Suppressor macrophage (primary cell): ENCODE measurements around the gene ADORA2A.
A peak's percentile ranks its signal among the peaks of the same experiment; 100 is the strongest.
"Not testable (repeated sequence)": the region's sequence is repeated elsewhere in the genome, so short reads cannot be mapped to it uniquely, and the experiment has no call there.

Experiments used
- DNase-seq, 4 experiments: peaks; one replicate each; pipeline ENCODE4 v3.0.0-alpha.2; 2020 to 2022

ADORA2A gene

DNA sequence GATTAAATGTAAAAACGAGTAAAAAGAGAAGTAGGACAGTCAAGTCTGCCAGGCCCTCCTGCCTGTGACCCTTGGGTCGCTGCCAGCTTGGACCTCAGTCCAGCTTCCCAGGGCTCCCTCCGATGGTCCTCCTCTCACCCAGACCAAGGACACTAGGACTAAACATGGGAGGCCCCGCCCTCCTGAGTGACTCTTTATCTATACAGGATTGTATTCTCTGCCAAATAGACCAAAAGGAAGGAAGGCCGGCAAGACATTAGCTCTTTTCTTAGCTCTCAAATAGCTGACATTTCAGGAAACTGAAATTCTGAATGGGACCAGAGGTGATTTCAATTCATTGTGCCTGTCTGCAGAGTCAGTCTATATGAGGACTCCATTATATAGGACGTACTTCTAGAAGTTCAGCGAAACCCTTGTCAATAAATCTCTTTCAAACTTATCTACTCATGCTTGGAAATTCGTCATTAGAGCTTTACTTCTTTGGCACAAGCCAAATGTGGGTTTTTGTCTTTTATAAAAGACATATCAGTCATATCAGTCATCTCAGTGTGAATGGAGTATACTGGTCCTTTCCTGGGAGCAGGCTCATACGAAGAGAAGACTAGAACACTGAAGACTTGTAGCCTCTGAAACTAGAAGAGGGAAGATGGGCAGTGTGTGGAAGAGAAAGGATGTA lies 28.5 kb downstream of the ADORA2A start:
- DNase-seq: peak in 2 of 4 experiments; percentile 32 to 38

GRCh38 chr22:24457894-24458420 lies 30.6 kb downstream of the ADORA2A start:
- no peak for DNase-seq

- DNase-seq: no peak
Measured at GRCh38 chr22:24459911-24460310, 32.5 kb downstream of the ADORA2A start.

DNA sequence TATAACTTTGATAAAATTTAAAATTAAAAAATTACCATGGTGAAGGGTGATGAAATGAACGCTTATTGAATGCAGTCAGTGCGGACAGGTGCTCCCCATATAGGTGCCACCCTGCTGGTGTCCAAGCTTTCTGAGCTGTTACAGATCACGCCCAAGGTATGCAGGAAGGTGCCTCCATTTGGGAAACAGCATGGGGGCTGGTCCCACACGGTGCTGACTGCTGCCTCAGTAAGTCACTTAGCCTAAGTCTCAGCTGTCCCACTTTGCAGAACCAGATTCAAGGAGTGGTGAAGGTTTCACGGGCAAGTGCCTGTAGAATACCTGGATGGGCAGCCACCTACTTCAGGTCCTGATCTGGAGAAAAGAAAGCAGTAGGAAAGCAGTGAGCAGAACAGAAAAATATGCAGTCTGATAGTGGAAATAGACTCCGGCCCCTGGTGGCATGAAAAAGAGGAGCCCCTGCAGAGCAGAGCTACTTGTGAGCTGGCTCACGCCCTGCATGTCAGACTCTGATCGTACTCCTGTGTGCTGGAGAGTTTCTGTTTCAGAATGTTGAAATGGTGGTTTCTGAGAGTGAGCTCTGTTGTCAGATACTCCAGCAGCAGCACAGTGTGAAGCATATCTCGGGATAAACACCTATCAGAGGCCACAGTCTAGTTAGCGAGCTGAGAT lies 33.2 kb downstream of the ADORA2A start:
- no peak for DNase-seq

GRCh38 chr22:24463071-24463760 lies 35.8 kb downstream of the ADORA2A start:
- DNase-seq: peak; percentile 47 to 80 (median 70)

DNA sequence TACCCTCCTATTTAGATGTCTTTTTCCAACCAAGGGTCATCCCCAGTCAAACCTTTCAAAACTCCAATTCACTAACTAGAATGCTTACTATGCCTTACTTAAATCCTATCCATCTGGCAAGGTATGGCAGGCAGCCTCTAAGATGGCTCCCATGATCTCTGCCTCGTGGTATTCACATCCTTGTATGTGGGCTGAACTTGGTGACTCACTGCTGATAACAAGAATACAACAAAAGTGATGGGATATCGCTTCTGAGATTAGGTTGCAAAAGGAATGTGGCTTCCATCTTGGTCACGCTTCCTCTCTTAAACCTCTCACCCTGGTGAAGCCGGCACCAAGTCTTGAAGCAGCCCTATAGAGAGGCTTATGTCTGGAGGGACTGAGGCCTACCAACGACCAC lies 38.2 kb downstream of the ADORA2A start:
- peak in 3 of 4 experiments; percentile 27 to 39 (median 38) for DNase-seq

GRCh38 chr22:24465975-24466374 lies 38.6 kb downstream of the ADORA2A start:
- DNase-seq: no peak

- peak; percentile 71 to 89 (median 81) for DNase-seq
Measured at GRCh38 chr22:24466716-24467328, 39.4 kb downstream of the ADORA2A start.

DNA sequence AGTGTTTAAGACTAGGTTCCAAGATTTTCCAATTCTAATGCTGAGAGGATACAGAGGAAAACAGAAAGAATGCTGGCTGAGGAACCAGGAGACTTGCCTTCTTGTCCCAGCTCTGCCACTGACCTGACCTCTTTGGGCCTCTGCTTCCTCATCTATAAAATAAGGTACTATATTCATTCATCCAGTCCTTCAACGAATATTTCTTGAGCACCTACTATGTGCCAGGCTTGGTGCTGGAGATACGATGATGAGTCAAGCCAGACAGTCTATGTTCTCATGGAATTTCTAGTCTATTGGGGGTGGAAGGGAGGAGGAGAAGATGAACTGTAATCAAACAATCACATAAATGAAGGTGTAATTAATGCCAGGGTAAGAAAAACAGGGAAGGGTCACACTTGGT lies 39.9 kb downstream of the ADORA2A start:
- peak in 2 of 4 experiments; percentile 11 to 23 for DNase-seq

- DNase-seq: no peak
Measured at GRCh38 chr22:24471570-24471969, 44.2 kb downstream of the ADORA2A start.

GRCh38 chr22:24473284-24473683 lies 45.9 kb downstream of the ADORA2A start:
- peak in 3 of 4 experiments; percentile 33 to 85 (median 80) for DNase-seq

- DNase-seq: peak in 1 of 4 experiments; percentile 46
Measured at GRCh38 chr22:24474221-24474620, 46.8 kb downstream of the ADORA2A start.

DNA sequence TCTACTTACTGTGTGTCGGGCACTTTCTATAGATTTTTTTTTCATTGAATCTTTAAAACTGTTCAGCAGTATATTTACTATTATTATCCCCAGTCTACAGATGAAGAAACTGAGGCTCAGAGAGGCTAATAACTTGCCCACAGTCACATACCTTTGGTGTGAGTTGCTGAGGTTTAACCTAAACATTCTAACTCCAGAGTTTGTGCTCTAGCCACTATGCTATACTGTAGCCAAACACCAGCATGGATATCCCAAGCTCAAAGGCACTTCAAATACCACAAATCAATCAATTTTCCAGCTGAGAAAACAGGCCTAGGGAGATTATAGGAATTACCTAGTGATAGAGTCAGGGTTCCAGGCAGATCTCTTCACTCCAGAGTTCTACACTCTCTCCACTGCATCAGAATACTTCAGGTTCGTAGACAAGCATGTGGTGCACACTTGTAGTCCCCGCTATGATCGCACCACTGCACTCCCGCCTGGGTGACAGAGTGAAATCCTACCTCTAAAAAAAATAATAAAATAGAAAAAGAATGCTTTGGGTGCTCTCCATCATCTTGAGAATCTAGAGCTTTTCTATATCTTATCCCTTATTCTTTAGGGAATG lies 47.4 kb downstream of the ADORA2A start:
- DNase-seq: no peak

GRCh38 chr22:24481641-24482040 lies 54.2 kb downstream of the ADORA2A start:
- DNase-seq: no peak

GRCh38 chr22:24482575-24482974 lies 55.2 kb downstream of the ADORA2A start:
- DNase-seq: peak in 3 of 4 experiments; percentile 34 to 83 (median 74)

GRCh38 chr22:24482998-24483397 lies 55.6 kb downstream of the ADORA2A start:
- no peak for DNase-seq

GRCh38 chr22:24483976-24484545 lies 56.7 kb downstream of the ADORA2A start:
- no peak for DNase-seq

DNA sequence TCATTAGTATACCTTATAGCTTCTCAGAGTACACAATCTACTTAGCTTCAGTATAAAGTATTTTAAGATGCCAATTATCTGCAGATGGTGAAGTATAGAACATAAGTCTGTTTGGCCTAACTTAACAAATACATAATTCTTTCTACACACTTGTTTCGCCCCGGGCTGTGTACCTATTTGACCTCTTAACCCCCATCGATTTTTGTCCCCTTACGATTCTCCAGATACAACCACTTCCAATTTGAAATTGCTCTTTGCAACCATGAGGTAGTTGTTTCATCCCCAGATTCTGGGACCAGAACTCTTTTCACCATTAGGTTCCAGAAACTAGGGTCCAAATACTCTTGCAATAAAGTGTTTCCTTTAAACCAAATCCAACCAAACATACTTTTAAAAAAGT lies 57.8 kb downstream of the ADORA2A start:
- no peak for DNase-seq

- no peak for DNase-seq
Measured at GRCh38 chr22:24485608-24486007, 58.2 kb downstream of the ADORA2A start.

DNA sequence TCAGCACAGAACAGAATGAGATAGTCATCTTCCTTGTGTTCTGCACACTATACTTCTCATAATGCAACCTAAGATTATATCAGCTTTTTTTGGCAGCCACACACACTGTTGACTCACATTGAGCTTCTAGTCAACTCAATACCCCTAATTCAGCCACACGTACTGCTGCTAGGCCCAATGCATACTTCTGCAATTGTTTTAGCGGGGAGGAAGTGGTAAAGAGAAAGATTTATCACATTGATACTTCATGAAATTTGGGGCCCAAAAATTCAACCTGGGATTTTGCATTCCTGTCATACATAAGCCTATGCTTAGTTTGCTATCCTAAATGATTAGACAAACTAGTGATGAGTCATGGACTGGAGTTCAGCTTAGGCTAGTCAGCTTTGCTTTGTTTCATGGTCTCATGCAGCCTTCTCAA lies 59.1 kb downstream of the ADORA2A start:
- DNase-seq: peak in 3 of 4 experiments; percentile 48 to 66 (median 64)

- no peak for DNase-seq
Measured at GRCh38 chr22:24489011-24489410, 61.6 kb downstream of the ADORA2A start.

DNA sequence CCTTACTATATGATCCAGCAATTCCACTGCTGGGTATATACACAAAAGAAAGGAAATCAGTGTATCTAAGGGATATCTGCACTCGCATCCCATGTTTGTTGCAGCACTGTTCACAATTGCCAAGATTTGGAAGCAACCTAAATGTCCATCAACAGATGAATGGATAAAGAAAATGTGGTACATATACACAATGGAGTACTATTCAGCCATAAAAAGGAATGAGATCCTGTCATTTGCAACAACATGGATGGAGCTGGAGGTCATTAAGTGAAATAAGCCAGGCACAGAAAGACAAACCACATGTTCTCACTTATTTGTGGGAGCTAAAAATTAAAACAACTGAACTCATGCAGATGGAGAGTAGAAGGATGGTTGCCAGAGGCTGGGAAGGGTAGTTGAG lies 62.0 kb downstream of the ADORA2A start:
- not testable (repeated sequence) for DNase-seq
